ENCODE measurements around the gene GOLGA6A.

The GOLGA6A gene

GRCh38 chr15:74035121-74036017 lies 47.0 kb downstream of the GOLGA6A start:
- no peak for DNase-seq

- no peak for DNase-seq
These were observed 48.1 kb downstream of the GOLGA6A start for GRCh38 chr15:74034206-74034755.

DNA sequence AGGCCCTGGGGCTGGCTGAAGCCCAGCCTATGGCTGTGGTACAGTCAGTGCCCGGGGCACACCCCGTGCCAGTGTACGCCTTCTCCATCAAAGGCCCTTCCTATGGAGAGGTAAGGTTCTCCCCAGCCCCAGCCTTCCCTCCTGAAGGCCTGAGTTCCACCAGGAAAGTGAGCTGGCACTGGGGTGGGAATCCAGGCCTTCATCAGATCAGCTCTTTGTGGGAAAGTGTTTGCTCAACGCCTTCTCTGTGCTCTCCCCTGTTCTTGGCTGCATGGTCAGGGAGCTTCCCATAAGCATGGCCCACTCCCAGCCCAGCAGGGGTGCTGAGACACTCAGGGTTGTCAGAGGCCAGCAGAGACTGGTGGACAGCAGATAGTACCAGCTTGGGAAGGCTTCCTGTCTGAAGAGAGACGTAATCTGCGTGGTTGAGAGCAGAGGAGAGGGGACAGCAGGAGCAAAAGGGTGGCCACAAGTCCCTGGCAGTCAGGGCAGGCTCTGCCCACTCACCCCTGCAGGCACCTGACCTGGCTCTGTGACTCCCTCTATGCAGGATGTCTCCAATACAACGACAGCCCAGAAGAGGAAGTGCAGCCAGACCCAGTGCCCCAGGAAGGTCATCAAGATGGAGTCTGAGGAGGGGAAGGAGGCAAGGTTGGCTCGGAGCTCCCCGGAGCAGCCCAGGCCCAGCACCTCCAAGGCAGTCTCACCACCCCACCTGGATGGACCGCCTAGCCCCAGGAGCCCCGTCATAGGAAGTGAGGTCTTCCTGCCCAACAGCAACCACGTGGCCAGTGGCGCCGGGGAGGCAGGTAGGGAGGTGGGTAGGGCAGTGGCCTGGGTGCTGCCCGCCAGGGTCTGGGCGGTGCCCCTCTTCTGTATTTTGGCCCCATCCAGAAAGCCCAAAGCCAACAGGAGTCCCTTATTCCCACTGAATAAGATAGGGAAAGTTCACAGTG lies 49.5 kb downstream of the GOLGA6A start:
- no peak for DNase-seq

DNA sequence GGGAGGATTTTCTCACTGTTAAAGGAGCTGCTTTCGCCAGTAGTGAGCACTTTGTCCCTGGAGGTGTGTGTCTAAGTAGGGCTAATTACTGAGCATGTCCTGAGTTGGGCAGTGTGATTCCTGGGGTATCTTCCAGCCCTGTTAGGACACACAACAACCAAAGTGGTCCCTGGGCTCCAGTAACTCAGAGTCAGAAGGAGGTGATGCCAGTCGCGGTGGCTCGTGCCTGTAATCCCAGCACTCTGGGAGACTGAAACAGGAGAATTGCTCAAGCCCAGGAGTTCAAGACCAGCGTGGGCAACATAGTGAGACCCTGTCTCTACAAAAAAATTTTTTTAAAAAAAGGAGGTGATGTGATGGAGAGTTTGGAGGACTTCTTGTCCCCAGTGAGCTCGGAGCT lies 50.3 kb downstream of the GOLGA6A start:
- DNase-seq = no peak

DNA sequence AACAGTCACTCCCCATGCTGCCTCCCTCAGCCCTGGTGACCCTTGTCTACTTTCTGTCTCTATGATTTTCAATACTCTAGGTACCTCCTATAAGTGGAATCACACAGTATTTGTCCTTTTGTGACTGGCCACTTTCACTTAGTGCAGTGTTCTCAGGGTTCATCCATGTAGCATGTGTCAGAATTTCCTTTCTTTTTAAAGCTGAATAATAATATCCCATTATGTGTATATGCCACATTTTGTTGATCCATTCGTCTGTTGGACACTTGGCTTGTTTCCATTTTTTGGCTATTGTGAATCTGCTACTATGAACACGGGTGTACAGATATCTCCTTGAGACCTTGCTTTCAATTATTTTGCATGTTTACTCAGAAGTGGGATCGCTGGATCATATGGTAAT lies 53.7 kb downstream of the GOLGA6A start:
- DNase-seq = no peak

DNA sequence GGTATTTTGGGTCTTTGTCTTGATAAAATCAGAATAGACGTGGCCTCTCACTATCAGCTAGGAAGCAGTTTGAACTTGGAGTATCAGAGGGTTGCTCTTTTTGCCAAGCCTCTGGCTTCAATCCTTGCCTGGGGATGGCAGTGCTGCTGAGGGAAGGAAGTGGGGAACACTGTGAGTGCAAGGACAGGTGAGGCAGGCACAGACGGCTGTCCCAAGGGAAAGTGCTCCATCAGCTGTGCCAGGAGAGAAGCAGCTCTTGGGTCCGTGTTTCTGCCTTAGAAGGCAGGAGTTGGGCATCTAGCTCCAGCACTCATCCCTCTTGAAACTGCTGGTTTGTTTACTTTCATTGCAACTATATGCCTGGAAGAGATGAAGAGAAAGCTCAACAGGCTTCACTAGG lies 54.7 kb downstream of the GOLGA6A start:
- no peak for DNase-seq

DNA sequence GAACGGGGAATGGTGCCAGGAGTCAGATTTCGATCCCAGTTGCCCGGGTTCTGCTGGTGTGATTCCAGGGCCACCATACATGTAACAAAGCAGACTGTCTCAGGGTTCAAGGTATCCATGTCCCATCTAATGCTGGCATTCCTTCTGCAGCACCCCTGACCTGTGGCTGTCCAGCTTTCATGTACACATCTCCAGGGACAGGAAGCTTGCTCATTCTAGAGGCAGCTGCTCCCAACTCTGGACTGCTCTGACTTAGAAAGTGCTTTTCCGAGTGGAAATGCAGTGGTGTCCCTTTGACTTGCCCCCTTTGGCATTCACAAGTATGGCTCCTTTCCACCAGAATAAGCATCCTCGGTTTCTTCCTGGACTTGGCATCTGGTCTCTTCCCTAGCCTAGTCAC lies 56.9 kb downstream of the GOLGA6A start:
- no peak for DNase-seq

DNA sequence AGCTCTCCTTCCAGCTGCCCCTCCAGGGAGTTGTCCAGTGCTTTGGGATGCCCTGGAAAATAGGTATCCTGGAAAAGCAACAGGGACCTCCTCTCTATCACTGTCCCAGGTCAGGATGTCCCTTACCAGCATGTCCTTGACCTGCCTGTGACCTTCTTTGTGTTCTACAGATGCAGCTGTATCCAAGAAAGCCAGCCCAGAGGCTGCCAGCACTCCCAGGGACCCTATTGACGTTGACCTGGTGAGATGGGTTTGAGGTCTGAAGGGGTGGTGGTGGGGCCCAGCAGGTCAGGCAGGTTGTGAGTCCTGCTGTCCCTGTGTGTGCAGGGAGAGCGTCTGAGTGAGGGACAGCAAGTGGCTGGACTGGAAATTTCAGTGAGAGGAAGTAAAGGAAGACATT lies 57.7 kb downstream of the GOLGA6A start:
- no peak for DNase-seq

- no peak for DNase-seq
These were observed 59.5 kb downstream of the GOLGA6A start for GRCh38 chr15:74022706-74023470.

Measured in stimulated activated CD4-positive, alpha-beta T cell treated with anti-CD3 and anti-CD28 coated beads, Interleukin-4, amount 100 ng/mL, for 1 hour (primary cell).